Astrocyte (in vitro differentiated cells and primary cell): ENCODE data around the gene SMPD3. TPM values are rescaled to one million over a fixed set of nuclear protein-coding genes. Genes with fewer than 3 reads are reported as not detected.

Experiments
- DNase-seq: peaks from one replicate; pipeline ENCODE4 v3.0.0-alpha.2; 2010; ENCODE audit warnings: low read depth
- FAIRE-seq: peaks from 2 replicates; lab custom pipeline; 2011; peaks lifted over from hg19 to GRCh38; lab: Jason Lieb, UNC
- H2AFZ ChIP-seq: 2 replicates; pipeline ENCODE4 v1.6.0; 2012; ENCODE audit warnings: low read depth, low read length, inconsistent platforms
- H3K27ac ChIP-seq: 2 replicates; pipeline ENCODE4 v1.5.1; 2011; ENCODE audit warnings: low read depth, low read length, inconsistent platforms
- H3K27me3 ChIP-seq: 2 replicates; pipeline ENCODE4 v1.6.0; 2011; ENCODE audit warnings: low read length, inconsistent platforms; ENCODE audit not compliant: insufficient read depth
- H3K36me3 ChIP-seq: 2 replicates; pipeline ENCODE4 v1.5.1; 2011; ENCODE audit warnings: low read length, inconsistent platforms; ENCODE audit not compliant: insufficient read depth
- H3K4me1 ChIP-seq: 2 replicates; pipeline ENCODE4 v1.5.1; 2011; ENCODE audit warnings: low read length, inconsistent platforms; ENCODE audit not compliant: insufficient read depth
- H3K4me2 ChIP-seq: 2 replicates; pipeline ENCODE4 v1.6.0; 2012; ENCODE audit warnings: low read length, inconsistent platforms
- H3K4me3 ChIP-seq: 2 replicates; pipeline ENCODE4 v1.5.1; 2011; ENCODE audit warnings: low read depth, mild to moderate bottlenecking, low read length, inconsistent platforms; ENCODE audit not compliant: insufficient read depth
- H3K79me2 ChIP-seq: 2 replicates; pipeline ENCODE4 v1.6.0; 2012; ENCODE audit warnings: mild to moderate bottlenecking, low read length, inconsistent platforms; ENCODE audit not compliant: insufficient read depth
- H3K9ac ChIP-seq: 2 replicates; pipeline ENCODE4 v1.6.0; 2012; ENCODE audit warnings: mild to moderate bottlenecking, low read length, inconsistent platforms
- H3K9me3 ChIP-seq: 2 replicates; pipeline ENCODE4 v1.5.1; 2012; ENCODE audit warnings: low read depth, mild to moderate bottlenecking, low read length, inconsistent platforms; ENCODE audit not compliant: insufficient read depth
- H4K20me1 ChIP-seq: 2 replicates; pipeline ENCODE4 v1.6.0; 2012; ENCODE audit warnings: low read length, inconsistent platforms; ENCODE audit not compliant: insufficient read depth
- H3K27ac Mint-ChIP-seq: one replicate; pipeline ENCODE4 v1.8.0; 2021; ENCODE audit warnings: mild to moderate bottlenecking, mixed read lengths; ENCODE audit not compliant: unreplicated experiment
- H3K27me3 Mint-ChIP-seq: one replicate; pipeline ENCODE4 v1.8.0; 2021; ENCODE audit warnings: low read depth, mixed read lengths; ENCODE audit not compliant: unreplicated experiment
- H3K36me3 Mint-ChIP-seq: one replicate; pipeline ENCODE4 v1.8.0; 2021; ENCODE audit warnings: low read depth, mixed read lengths; ENCODE audit not compliant: unreplicated experiment
- H3K4me1 Mint-ChIP-seq: one replicate; pipeline ENCODE4 v1.8.0; 2021; ENCODE audit warnings: low read depth, mixed read lengths; ENCODE audit not compliant: unreplicated experiment
- H3K4me3 Mint-ChIP-seq: one replicate; pipeline ENCODE4 v1.8.0; 2021; ENCODE audit warnings: mild to moderate bottlenecking, moderate library complexity, mixed read lengths; ENCODE audit not compliant: unreplicated experiment
- H3K9me3 Mint-ChIP-seq: one replicate; pipeline ENCODE4 v1.8.0; 2021; ENCODE audit warnings: mild to moderate bottlenecking, mixed read lengths; ENCODE audit not compliant: unreplicated experiment
- CTCF ChIP-seq: IDR thresholded peaks from 2 replicates; pipeline ENCODE4 v1.5.1; 2011; ENCODE audit warnings: low read depth, mild to moderate bottlenecking, inconsistent platforms, low read length, moderate library complexity; ENCODE audit not compliant: insufficient read depth
- EZH2 ChIP-seq: IDR thresholded peaks from 2 replicates; pipeline ENCODE4 v1.6.1; 2012; ENCODE audit warnings: mild to moderate bottlenecking, low read length, inconsistent platforms; ENCODE audit not compliant: insufficient read depth
- total RNA-seq: library from RNA; stranded (reverse); gene quantifications from 2 replicates; pipeline ENCODE4 v1.2.1, GENCODE V29; 2021

The SMPD3 gene
- total RNA-seq, 1 donor from 2014 or later: 0.25 TPM

DNA sequence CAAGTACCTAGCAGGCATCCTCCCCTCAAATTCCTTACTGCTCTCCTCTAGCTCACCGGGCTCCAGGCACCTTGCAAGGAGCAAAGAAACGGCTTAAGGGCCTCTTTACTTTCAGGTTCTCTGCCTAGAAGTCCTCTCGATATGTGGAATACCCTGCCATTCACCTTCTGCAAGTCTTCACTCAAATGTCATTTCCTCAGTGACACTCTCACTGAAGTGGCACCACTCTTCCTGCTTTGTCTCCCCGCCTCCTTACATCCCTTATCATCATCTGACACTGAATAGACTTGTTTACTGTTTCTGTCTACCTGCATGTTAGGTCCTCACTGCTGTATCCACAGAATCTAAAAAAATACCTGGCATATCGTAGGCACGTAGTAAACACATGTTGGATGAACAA, 138.5 kb downstream of the SMPD3 start:
- no peaks in the 10 kb centered on the region for H3K27me3 ChIP-seq
- peaks cover 8% of the 10 kb centered on the region for H3K36me3 ChIP-seq
- peak overlapping the region; percentile 93 for H3K9ac ChIP-seq
- Mint-ChIP-seq H3K27ac (peak overlapping the region; percentile 82), H3K4me1 (peaks cover 10% of the 10 kb centered on the region), H3K27me3 (no peaks in the 10 kb centered on the region), H3K4me3 (peak overlapping the region; percentile 97), H3K36me3 (peaks cover 2% of the 10 kb centered on the region), H3K9me3 (no peaks in the 10 kb centered on the region)
- H2AFZ ChIP-seq: no peak overlapping the region
- no peak for DNase-seq
- peaks cover 10% of the 10 kb centered on the region for H3K4me1 ChIP-seq
- H3K4me3 ChIP-seq: peak overlapping the region; percentile 92
- no peaks in the 10 kb centered on the region for H3K9me3 ChIP-seq
- peak overlapping the region; percentile 89 for H3K4me2 ChIP-seq
- peaks cover 21% of the 10 kb centered on the region for H4K20me1 ChIP-seq
- TF ChIP-seq EZH2 (no peak), CTCF (no peak)
- FAIRE-seq: no peak
- H3K27ac ChIP-seq: peak overlapping the region; percentile 77
- peaks cover 77% of the 10 kb centered on the region for H3K79me2 ChIP-seq

Other genes with a start within 250 kb of the SMPD3 start
- 2.5 and 5.1 TPM in 2 replicates for gene ESRP2, start 212.4 kb downstream of the SMPD3 start, total RNA-seq
- 25.0 and 26.8 TPM in 2 replicates for gene PLA2G15, start 203.1 kb downstream of the SMPD3 start, total RNA-seq
- 66.3 and 71.9 TPM in 2 replicates for gene SLC7A6, start 184.0 kb downstream of the SMPD3 start, total RNA-seq
- 12.6 and 16.7 TPM in 2 replicates for gene SLC7A6OS, start 137.6 kb downstream of the SMPD3 start, total RNA-seq
- gene PRMT7, start 137.5 kb downstream of the SMPD3 start, total RNA-seq: 36.7 and 41.5 TPM in 2 replicates
- gene ZFP90, start 90.8 kb upstream of the SMPD3 start, total RNA-seq: 23.4 and 24.0 TPM in 2 replicates
- 13.2 and 14.1 TPM in 2 replicates for gene CDH3, start 196.8 kb upstream of the SMPD3 start, total RNA-seq